Measurements from ENCODE around the gene TNFSF4.

Gene TNFSF4

GRCh38 chr1:173137107-173137706, 69.9 kb downstream of the TNFSF4 start:
- H3K36me3 ChIP-seq (ENCODE audit: control insufficient read depth in 2 of 2, insufficient read depth in 2 of 2, low read length in 2 of 2), result no peaks in the 10 kb centered on the region
- H3K4me3 ChIP-seq (ENCODE audit: low read length in 2 of 2), result no peak overlapping the region
- H3K27ac ChIP-seq (ENCODE audit: low read length), result no peak overlapping the region
- no peaks in the 10 kb centered on the region for H3K4me1 ChIP-seq (ENCODE audit: control insufficient read depth, insufficient read depth, low read length)
- H3K9ac ChIP-seq (ENCODE audit: low read length in 2 of 2), result no peak overlapping the region
- peaks cover 0 to 12% of the 10 kb centered on the region in 2 donors for H3K9me3 ChIP-seq (ENCODE audit: control insufficient read depth in 2 of 2, low read length in 2 of 2)
- no peaks in the 10 kb centered on the region for H3K27me3 ChIP-seq (ENCODE audit: control insufficient read depth in 1 of 2, insufficient read depth in 2 of 2, low read length in 2 of 2)

- Histone ChIP-seq H3K9me3 (ENCODE audit: control insufficient read depth in 2 of 2, low read length in 2 of 2) (no peaks in the 10 kb centered on the region), H3K9ac (ENCODE audit: low read length in 2 of 2) (no peak overlapping the region), H3K4me3 (ENCODE audit: low read length in 2 of 2) (no peak overlapping the region), H3K27me3 (ENCODE audit: control insufficient read depth in 1 of 2, insufficient read depth in 2 of 2, low read length in 2 of 2) (no peaks in the 10 kb centered on the region), H3K4me1 (ENCODE audit: control insufficient read depth, insufficient read depth, low read length) (no peaks in the 10 kb centered on the region), H3K27ac (ENCODE audit: low read length) (no peak overlapping the region), H3K36me3 (ENCODE audit: control insufficient read depth in 2 of 2, insufficient read depth in 2 of 2, low read length in 2 of 2) (no peaks in the 10 kb centered on the region)
Observed at GRCh38 chr1:173134800-173135199, 72.3 kb downstream of the TNFSF4 start.

DNA sequence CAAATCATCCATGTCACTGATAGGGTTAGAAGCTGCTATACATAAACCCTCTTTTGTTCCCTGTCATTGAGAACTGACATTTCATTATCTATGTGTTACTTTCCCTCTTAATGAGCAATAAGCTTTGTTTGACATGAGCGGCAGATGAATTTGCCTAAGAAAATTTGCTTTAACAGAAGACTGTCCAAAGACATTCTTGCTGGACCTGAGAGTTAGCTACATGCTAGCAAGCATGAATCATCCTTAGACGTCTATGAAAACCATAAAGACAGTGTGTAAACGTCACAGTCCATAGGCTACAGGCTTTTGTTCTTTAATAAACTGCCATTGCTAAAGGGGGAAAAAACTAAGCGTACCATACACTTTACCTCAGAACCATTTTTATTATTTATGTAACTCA, 73.1 kb downstream of the TNFSF4 start:
- no peaks in the 10 kb centered on the region for H3K9me3 ChIP-seq (ENCODE audit: control insufficient read depth in 2 of 2, low read length in 2 of 2)
- H3K27ac ChIP-seq (ENCODE audit: low read length), result no peak overlapping the region
- no peak overlapping the region for H3K4me3 ChIP-seq (ENCODE audit: low read length in 2 of 2)
- no peak overlapping the region for H3K9ac ChIP-seq (ENCODE audit: low read length in 2 of 2)
- no peaks in the 10 kb centered on the region for H3K4me1 ChIP-seq (ENCODE audit: control insufficient read depth, insufficient read depth, low read length)
- H3K36me3 ChIP-seq (ENCODE audit: control insufficient read depth in 2 of 2, insufficient read depth in 2 of 2, low read length in 2 of 2), result no peaks in the 10 kb centered on the region
- no peaks in the 10 kb centered on the region for H3K27me3 ChIP-seq (ENCODE audit: control insufficient read depth in 1 of 2, insufficient read depth in 2 of 2, low read length in 2 of 2)
